Stimulated activated naive CD8-positive, alpha-beta T cell treated with anti-CD3 and anti-CD28 coated beads, Interleukin-15, Interleukin-2, amounts not matched to agents 100 U/mL and 50 U/mL, for 24 hours (primary cell): ENCODE results near the gene SOX2.
A peak's percentile ranks its signal among the peaks of the same experiment; 100 is the strongest.

Experiments
- ATAC-seq: fragments of 150-1000 bp; cut with Tn5 transposase; one replicate; pipeline ENCODE4 v1.10.0; 2021
- DNase-seq: peaks from one replicate; pipeline ENCODE4 v3.0.0; 2021

The SOX2 gene

GRCh38 chr3:181704421-181705085 is 7.2 kb upstream of the SOX2 start:
- ATAC-seq, result no peak
- no peak for DNase-seq

GRCh38 chr3:181705086-181705480 is 6.6 kb upstream of the SOX2 start:
- no peak for ATAC-seq

GRCh38 chr3:181707980-181708379 is 3.7 kb upstream of the SOX2 start:
- no peak for DNase-seq
- no peak for ATAC-seq

More at GRCh38 chr3:181705086-181705480, 6.6 kb upstream of the SOX2 start:
- DNase-seq, result no peak

- no peak for ATAC-seq
- DNase-seq, result peak; percentile 75
These were observed 2.0 kb upstream of the SOX2 start for GRCh38 chr3:181709537-181710279.

- ATAC-seq (no peak), DNase-seq (no peak)
These were observed 1.1 kb upstream of the SOX2 start for GRCh38 chr3:181710345-181711291.

GRCh38 chr3:181712226-181712552 is 464 bp downstream of the SOX2 start:
- ATAC-seq (no peak), DNase-seq (no peak)

- ATAC-seq (peak; percentile 51), DNase-seq (no peak)
These were observed 991 bp downstream of the SOX2 start for GRCh38 chr3:181712553-181713279.

GRCh38 chr3:181713280-181713647 is 1.5 kb downstream of the SOX2 start:
- no peak for ATAC-seq
- DNase-seq, result no peak

- ATAC-seq, result no peak
- no peak for DNase-seq
These were observed 2.2 kb downstream of the SOX2 start for GRCh38 chr3:181713676-181714612.

GRCh38 chr3:181715571-181716340 is 4.0 kb downstream of the SOX2 start:
- DNase-seq, result no peak

GRCh38 chr3:181716966-181717365 is 5.2 kb downstream of the SOX2 start:
- DNase-seq (no peak), ATAC-seq (no peak)

More at GRCh38 chr3:181715571-181716340, 4.0 kb downstream of the SOX2 start:
- no peak for ATAC-seq

- ATAC-seq, result no peak
- no peak for DNase-seq
These were observed 5.9 kb downstream of the SOX2 start for GRCh38 chr3:181717549-181718171.

- ATAC-seq, result no peak
- DNase-seq, result no peak
These were observed 6.6 kb downstream of the SOX2 start for GRCh38 chr3:181718369-181718768.

- DNase-seq (no peak), ATAC-seq (no peak)
These were observed 7.5 kb downstream of the SOX2 start for GRCh38 chr3:181718987-181719911.

- DNase-seq (no peak), ATAC-seq (no peak)
These were observed 8.4 kb downstream of the SOX2 start for GRCh38 chr3:181719991-181720680.

GRCh38 chr3:181721046-181721875 is 9.5 kb downstream of the SOX2 start:
- DNase-seq (no peak), ATAC-seq (no peak)

GRCh38 chr3:181722156-181722555 is 10.4 kb downstream of the SOX2 start:
- ATAC-seq, result no peak
- no peak for DNase-seq
